ENCODE data around the gene KSR2.

GRCh38 chr12:117975006-117975405, 6.2 kb upstream of the KSR2 start:
- TF ChIP-seq, protein P1, sequence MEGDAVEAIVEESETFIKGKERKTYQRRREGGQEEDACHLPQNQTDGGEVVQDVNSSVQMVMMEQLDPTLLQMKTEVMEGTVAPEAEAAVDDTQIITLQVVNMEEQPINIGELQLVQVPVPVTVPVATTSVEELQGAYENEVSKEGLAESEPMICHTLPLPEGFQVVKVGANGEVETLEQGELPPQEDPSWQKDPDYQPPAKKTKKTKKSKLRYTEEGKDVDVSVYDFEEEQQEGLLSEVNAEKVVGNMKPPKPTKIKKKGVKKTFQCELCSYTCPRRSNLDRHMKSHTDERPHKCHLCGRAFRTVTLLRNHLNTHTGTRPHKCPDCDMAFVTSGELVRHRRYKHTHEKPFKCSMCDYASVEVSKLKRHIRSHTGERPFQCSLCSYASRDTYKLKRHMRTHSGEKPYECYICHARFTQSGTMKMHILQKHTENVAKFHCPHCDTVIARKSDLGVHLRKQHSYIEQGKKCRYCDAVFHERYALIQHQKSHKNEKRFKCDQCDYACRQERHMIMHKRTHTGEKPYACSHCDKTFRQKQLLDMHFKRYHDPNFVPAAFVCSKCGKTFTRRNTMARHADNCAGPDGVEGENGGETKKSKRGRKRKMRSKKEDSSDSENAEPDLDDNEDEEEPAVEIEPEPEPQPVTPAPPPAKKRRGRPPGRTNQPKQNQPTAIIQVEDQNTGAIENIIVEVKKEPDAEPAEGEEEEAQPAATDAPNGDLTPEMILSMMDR (IDR thresholded peaks at IDR 0.05), result no peak
- TF ChIP-seq SIN3A (IDR thresholded peaks at IDR 0.05; ENCODE audit: borderline replicate concordance, insufficient read depth, low read depth, low read length) (no peak), POLR2AphosphoS5 (IDR thresholded peaks at IDR 0.05; ENCODE audit: low read depth, low read length) (no peak), REST (IDR thresholded peaks at IDR 0.05; ENCODE audit: insufficient read depth in 1 of 2, low read depth in 2 of 2, low read length in 1 of 2) (no peak), TCF7L2 (IDR thresholded peaks at IDR 0.05; ENCODE audit: low read depth, low read length) (no peak)
